SK-N-SH treated with all-trans-retinoic acid at 6 μM for 48 hours (cell line): ENCODE measurements around the gene REXO4.
"Not testable (repeated sequence)": the region's sequence is repeated elsewhere in the genome, so short reads cannot be mapped to it uniquely, and the experiment has no call there.

ENCODE experiments used
- ATAC-seq: fragments of 200-7000 bp; cut with Tn5 transposase; 3 replicates; pipeline ENCODE4 v1.9.1; 2020; ENCODE audit warnings: mild to moderate bottlenecking, moderate library complexity
- ARNTL ChIP-seq: fragments of 450-650 bp; formaldehyde crosslinking; IDR thresholded peaks from 2 replicates; pipeline ENCODE4 v1.5.0; 2020; ENCODE audit warnings: low read depth, mild to moderate bottlenecking, moderate library complexity, borderline replicate concordance
- CSDC2 ChIP-seq: fragments of 250-450 bp; sonication (Bioruptor Pico); IDR thresholded peaks from 2 replicates; pipeline ENCODE4 v1.5.0; 2020; ENCODE audit warnings: mild to moderate bottlenecking, moderate library complexity
- OSR1 ChIP-seq: fragments of 250-450 bp; sonication (Bioruptor Pico); IDR thresholded peaks from 2 replicates; pipeline ENCODE4 v1.8.0; 2022; ENCODE audit warnings: moderate library complexity, mild to moderate bottlenecking, inconsistent platforms
- PPARA ChIP-seq: fragments of 250-450 bp; sonication (Bioruptor Pico); IDR thresholded peaks from 2 replicates; pipeline ENCODE4 v1.5.0; 2020; ENCODE audit warnings: mild to moderate bottlenecking, borderline replicate concordance
- SNAI2 ChIP-seq: fragments of 250-450 bp; sonication (Bioruptor Pico); IDR thresholded peaks from 2 replicates; pipeline ENCODE4 v1.5.0; 2020; ENCODE audit warnings: mild to moderate bottlenecking, moderate library complexity
- TOX ChIP-seq: fragments of 250-450 bp; sonication (Bioruptor Pico); IDR thresholded peaks from 2 replicates; pipeline ENCODE4 v1.8.0; 2021; ENCODE audit warnings: mild to moderate bottlenecking, moderate library complexity, borderline replicate concordance
- ZFP3 ChIP-seq: fragments of 250-450 bp; sonication (Bioruptor Pico); IDR thresholded peaks from 2 replicates; pipeline ENCODE4 v1.5.0; 2020; ENCODE audit warnings: mild to moderate bottlenecking, moderate library complexity
- ZFP30 ChIP-seq: fragments of 450-650 bp; formaldehyde crosslinking; IDR thresholded peaks from 2 replicates; pipeline ENCODE4 v1.5.0; 2022; ENCODE audit warnings: mild to moderate bottlenecking, moderate library complexity
- ZNF70 ChIP-seq: fragments of 450-650 bp; formaldehyde crosslinking; IDR thresholded peaks from 2 replicates; pipeline ENCODE4 v1.5.0; 2020; ENCODE audit warnings: mild to moderate bottlenecking, moderate library complexity
- TF ChIP-seq, protein P1 (sequence below): fragments of 250-450 bp; sonication (Bioruptor Pico); IDR thresholded peaks from 2 replicates; pipeline ENCODE4 v1.5.0; 2020; ENCODE audit warnings: mild to moderate bottlenecking, moderate library complexity
- TF ChIP-seq, protein P2 (sequence below): fragments of 250-450 bp; sonication (Bioruptor Pico); IDR thresholded peaks from 2 replicates; pipeline ENCODE4 v1.5.1; 2020; ENCODE audit warnings: low read depth, mild to moderate bottlenecking, moderate library complexity
- TF ChIP-seq, protein P3 (sequence below): fragments of 250-450 bp; sonication (Bioruptor Pico); IDR thresholded peaks from 2 replicates; pipeline ENCODE4 v1.8.0; 2020; ENCODE audit warnings: mild to moderate bottlenecking, moderate library complexity, borderline replicate concordance
- TF ChIP-seq, protein P4 (sequence below): fragments of 250-450 bp; sonication (Bioruptor Pico); IDR thresholded peaks from 2 replicates; pipeline ENCODE4 v1.5.1; 2021; ENCODE audit warnings: mild to moderate bottlenecking, moderate library complexity

The REXO4 gene

DNA sequence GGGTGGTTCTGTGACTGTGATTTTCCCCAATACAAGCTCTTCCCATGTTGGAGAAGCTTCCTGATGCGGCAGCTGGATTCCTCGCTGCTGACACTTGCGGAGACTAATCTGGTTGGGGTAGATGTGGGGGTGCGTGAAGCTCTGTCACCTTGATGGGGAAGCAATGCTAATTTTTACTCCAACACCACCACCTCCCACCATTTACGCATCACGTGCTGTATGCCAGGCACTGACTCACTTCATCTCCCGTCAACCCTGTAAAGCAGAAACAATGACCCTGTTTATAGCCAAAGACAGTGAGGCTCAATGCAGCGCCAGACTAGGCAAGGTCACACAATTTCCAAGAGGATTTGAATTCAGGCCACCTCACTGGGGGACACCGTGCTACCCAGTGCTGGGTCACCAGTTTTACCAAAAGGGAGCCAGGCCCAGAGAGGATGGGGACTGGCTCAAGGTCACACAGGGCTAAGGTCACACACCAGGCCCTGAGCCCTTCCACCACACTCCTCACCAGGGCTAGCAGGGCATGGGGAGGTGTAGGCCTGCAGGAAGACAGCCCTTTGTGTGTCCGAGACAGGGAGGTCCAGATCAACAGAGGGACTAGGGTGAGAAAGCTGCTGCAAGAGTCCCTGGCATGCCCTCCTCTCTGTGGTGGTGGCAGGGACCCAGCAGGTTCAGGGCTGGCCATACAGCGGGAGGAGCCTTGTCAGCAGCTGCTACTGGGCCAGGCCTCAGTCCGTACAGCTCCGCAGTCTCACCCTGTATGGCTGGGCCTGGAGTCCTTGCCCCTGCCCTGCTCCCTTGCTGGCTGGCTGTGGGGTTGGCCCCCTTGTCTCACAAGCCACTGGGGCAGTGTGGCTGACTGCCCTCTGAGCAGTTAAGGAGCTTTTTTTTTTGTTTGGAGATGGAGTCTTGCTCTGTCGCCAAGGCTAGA, 38.4 kb downstream of the REXO4 start:
- TF ChIP-seq, protein P1, sequence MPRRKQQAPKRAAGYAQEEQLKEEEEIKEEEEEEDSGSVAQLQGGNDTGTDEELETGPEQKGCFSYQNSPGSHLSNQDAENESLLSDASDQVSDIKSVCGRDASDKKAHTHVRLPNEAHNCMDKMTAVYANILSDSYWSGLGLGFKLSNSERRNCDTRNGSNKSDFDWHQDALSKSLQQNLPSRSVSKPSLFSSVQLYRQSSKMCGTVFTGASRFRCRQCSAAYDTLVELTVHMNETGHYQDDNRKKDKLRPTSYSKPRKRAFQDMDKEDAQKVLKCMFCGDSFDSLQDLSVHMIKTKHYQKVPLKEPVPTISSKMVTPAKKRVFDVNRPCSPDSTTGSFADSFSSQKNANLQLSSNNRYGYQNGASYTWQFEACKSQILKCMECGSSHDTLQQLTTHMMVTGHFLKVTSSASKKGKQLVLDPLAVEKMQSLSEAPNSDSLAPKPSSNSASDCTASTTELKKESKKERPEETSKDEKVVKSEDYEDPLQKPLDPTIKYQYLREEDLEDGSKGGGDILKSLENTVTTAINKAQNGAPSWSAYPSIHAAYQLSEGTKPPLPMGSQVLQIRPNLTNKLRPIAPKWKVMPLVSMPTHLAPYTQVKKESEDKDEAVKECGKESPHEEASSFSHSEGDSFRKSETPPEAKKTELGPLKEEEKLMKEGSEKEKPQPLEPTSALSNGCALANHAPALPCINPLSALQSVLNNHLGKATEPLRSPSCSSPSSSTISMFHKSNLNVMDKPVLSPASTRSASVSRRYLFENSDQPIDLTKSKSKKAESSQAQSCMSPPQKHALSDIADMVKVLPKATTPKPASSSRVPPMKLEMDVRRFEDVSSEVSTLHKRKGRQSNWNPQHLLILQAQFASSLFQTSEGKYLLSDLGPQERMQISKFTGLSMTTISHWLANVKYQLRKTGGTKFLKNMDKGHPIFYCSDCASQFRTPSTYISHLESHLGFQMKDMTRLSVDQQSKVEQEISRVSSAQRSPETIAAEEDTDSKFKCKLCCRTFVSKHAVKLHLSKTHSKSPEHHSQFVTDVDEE (CRISPR knock-in tag): no peak
- TF ChIP-seq PPARA (CRISPR knock-in tag): no peak
- ATAC-seq: no peak

DNA sequence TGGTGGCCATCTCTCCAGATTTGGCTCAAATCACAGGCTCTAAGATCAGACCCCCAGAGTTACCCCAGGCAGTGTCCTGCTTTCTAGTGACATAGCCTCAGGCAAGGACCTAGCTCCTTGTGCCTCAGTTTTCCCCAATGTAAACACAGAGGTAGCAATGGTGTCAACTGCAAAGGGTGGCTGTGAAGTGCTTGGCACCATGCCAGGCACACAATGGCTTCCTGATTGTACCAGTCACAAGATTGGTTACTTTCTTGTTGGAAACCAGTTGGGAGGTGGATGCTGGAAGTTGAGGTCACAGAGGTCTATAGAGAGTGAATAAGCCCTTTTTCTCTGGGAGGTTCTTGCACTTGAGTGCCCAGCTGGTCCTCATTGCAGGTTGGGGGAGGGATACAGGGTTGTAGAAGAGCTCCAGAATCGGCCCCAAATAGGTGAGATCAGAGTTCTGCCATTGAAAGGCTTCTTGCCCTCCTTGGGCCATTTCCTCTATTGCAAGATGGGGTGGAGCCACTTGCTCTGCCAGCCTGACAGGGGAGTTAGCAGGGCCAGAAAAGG, 39.3 kb downstream of the REXO4 start:
- ATAC-seq: no peak
- TF ChIP-seq, protein P2, sequence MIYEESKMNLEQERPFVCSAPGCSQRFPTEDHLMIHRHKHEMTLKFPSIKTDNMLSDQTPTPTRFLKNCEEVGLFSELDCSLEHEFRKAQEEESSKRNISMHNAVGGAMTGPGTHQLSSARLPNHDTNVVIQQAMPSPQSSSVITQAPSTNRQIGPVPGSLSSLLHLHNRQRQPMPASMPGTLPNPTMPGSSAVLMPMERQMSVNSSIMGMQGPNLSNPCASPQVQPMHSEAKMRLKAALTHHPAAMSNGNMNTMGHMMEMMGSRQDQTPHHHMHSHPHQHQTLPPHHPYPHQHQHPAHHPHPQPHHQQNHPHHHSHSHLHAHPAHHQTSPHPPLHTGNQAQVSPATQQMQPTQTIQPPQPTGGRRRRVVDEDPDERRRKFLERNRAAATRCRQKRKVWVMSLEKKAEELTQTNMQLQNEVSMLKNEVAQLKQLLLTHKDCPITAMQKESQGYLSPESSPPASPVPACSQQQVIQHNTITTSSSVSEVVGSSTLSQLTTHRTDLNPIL (CRISPR knock-in tag): no peak
- TF ChIP-seq, protein P3, sequence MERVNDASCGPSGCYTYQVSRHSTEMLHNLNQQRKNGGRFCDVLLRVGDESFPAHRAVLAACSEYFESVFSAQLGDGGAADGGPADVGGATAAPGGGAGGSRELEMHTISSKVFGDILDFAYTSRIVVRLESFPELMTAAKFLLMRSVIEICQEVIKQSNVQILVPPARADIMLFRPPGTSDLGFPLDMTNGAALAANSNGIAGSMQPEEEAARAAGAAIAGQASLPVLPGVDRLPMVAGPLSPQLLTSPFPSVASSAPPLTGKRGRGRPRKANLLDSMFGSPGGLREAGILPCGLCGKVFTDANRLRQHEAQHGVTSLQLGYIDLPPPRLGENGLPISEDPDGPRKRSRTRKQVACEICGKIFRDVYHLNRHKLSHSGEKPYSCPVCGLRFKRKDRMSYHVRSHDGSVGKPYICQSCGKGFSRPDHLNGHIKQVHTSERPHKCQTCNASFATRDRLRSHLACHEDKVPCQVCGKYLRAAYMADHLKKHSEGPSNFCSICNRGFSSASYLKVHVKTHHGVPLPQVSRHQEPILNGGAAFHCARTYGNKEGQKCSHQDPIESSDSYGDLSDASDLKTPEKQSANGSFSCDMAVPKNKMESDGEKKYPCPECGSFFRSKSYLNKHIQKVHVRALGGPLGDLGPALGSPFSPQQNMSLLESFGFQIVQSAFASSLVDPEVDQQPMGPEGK (CRISPR knock-in tag): no peak
- no peak for TF ChIP-seq CSDC2 (CRISPR knock-in tag)
- TF ChIP-seq, protein P4, sequence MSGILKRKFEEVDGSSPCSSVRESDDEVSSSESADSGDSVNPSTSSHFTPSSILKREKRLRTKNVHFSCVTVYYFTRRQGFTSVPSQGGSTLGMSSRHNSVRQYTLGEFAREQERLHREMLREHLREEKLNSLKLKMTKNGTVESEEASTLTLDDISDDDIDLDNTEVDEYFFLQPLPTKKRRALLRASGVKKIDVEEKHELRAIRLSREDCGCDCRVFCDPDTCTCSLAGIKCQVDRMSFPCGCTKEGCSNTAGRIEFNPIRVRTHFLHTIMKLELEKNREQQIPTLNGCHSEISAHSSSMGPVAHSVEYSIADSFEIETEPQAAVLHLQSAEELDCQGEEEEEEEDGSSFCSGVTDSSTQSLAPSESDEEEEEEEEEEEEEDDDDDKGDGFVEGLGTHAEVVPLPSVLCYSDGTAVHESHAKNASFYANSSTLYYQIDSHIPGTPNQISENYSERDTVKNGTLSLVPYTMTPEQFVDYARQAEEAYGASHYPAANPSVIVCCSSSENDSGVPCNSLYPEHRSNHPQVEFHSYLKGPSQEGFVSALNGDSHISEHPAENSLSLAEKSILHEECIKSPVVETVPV (CRISPR knock-in tag): no peak
- TF ChIP-seq ZNF70 (CRISPR knock-in tag): no peak
- no peak for TF ChIP-seq OSR1
- TF ChIP-seq SNAI2 (CRISPR knock-in tag): no peak
- TF ChIP-seq ZFP3 (CRISPR knock-in tag): no peak
- TF ChIP-seq ZFP30: no peak
- no peak for TF ChIP-seq TOX (CRISPR knock-in tag)
- no peak for TF ChIP-seq ARNTL (CRISPR knock-in tag)

DNA sequence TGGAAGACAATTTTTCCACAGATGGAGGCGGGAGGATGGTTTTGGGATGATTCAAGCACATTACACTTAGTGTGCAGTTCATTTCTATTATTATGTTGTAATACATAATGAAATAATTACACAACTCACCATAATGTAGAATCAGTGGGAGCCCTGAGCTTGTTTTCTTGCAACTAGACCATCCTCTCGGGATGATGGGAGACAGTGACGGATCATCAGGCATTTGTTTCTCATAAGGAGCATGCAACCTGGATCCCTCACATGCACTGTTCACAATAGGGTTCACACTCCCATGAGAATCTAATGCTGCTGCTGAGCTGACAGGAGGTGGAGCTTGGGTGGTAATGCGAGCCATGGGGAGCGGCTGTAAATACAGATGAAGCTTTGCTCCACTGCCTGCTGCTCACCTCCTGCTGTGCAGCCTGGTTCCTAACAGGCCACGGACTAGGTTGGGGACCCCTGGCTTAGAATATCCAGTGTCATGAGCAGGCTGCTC, 40.0 kb downstream of the REXO4 start:
- ATAC-seq: no peak
- TF ChIP-seq, protein P4 (CRISPR knock-in tag): no peak
- TF ChIP-seq CSDC2 (CRISPR knock-in tag): no peak
- TF ChIP-seq, all 23 proteins: peak for 0

DNA sequence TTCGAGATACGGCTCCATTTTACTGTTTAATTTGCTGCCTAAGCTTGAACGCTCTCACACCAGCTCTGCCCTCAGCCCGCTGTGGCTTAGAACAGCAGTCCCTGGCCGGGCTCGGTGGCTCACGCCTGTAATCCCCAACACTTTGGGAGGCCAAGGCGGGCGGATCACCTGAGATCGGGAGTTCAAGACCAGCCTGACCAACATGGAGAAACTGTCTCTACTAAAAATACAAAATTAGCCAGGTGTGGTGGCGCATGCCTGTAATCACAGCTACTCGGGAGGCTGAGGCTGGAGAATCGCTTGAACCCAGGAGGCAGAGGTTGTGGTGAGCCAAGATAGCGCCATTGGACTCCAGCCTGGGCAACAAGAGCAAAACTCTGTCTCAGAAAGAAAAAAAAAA, 40.5 kb downstream of the REXO4 start:
- ATAC-seq: not testable (repeated sequence)
